ENCODE results near the gene GRIK4.

- TF ChIP-seq CTCF (IDR thresholded peaks at IDR 0.05) = no peak
- TF ChIP-seq POLR2A (IDR thresholded peaks at IDR 0.05) = peak; percentile 36
- peak; percentile 85 for TF ChIP-seq POLR2AphosphoS5 (IDR thresholded peaks at IDR 0.05)
Observed at GRCh38 chr11:121023848-121024751, 512.6 kb downstream of the GRIK4 start, which contains the start of gene TBCEL.
